ENCODE results near the gene ZNF460. TPM values are rescaled to one million over a fixed set of nuclear protein-coding genes. Genes with fewer than 3 reads are reported as not detected.

The ZNF460 gene
- total RNA-seq, 1 experiment from 2014 or later = 65.9 TPM

DNA sequence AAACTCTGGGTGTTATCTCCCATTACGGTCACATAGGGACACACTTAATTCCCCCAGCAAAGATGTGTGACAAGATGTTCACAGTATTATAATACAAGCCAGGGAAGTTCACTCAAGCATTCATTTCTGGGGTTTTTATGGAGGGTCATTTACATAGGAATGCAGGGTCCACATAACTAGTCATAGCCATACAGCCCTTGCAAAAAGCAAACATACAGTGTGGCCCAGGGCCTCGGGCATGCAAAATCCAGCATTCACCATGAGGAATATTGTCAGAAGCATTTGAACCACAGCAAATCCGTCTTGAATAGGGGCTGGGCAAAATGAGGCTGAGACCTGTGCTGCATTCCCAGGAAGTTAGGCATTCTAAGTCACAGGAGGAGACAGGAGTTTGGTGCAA is 13.0 kb upstream of the ZNF460 start:
- Histone ChIP-seq H3K23ac (ENCODE audit: insufficient read length, low read depth, low read length) (no peak overlapping the region), H4K91ac (ENCODE audit: insufficient read length, low read depth, low read length) (no peak overlapping the region), H3K14ac (ENCODE audit: insufficient read depth, low read length) (no peak overlapping the region), H4K20me1 (ENCODE audit: control insufficient read depth, insufficient read depth, insufficient read length) (no peaks in the 10 kb centered on the region), H3K4me2 (ENCODE audit: insufficient read depth, insufficient read length, low read length) (no peak overlapping the region), H2AK5ac (ENCODE audit: insufficient read length, low read length) (no peak overlapping the region), H3K79me2 (ENCODE audit: insufficient read depth, low read length) (no peaks in the 10 kb centered on the region; the same call in 1 of the 2 replicates), H3K27ac (ENCODE audit: insufficient read length, low read depth, low read length) (no peak overlapping the region), H3K27me3 (ENCODE audit: insufficient read depth, low read length) (no peaks in the 10 kb centered on the region), H3K4ac (ENCODE audit: low read depth, low read length) (no peak overlapping the region), H2AFZ (ENCODE audit: low read length) (no peak overlapping the region), H2BK12ac (ENCODE audit: insufficient read length, low read depth, low read length) (no peak overlapping the region), H2BK15ac (ENCODE audit: low read depth, low read length) (no peak overlapping the region), H2BK20ac (ENCODE audit: low read depth, low read length, poor library complexity, severe bottlenecking) (no peak overlapping the region), H2BK5ac (ENCODE audit: insufficient read length, low read length) (no peak overlapping the region), H4K5ac (ENCODE audit: insufficient read length, low read depth, low read length) (no peak overlapping the region), H3T11ph (ENCODE audit: low read length) (no peak overlapping the region), H3K18ac (ENCODE audit: insufficient read length, low read depth, low read length) (no peak overlapping the region), H3K79me1 (ENCODE audit: insufficient read depth, low read depth, low read length, poor library complexity, severe bottlenecking) (no peaks in the 10 kb centered on the region), H3K56ac (ENCODE audit: insufficient read length, low read depth, low read length) (no peak overlapping the region), H3K9ac (ENCODE audit: extremely low read depth, insufficient read length, low read length) (no peak overlapping the region), H3K23me2 (ENCODE audit: insufficient read length, low read depth, low read length, poor library complexity, severe bottlenecking) (no peaks in the 10 kb centered on the region), H4K8ac (replicated peaks; ENCODE audit: insufficient read length, low read depth, low read length) (no peak overlapping the region), H3K9me3 (ENCODE audit: control insufficient read depth, low read depth, low read length) (no peaks in the 10 kb centered on the region), H3K4me1 (ENCODE audit: insufficient read depth, low read length) (peaks cover 8% of the 10 kb centered on the region; the same call in 1 of the 2 replicates), H2BK120ac (ENCODE audit: low read depth, low read length, poor library complexity, severe bottlenecking) (no peak overlapping the region)
- H3K27me3 Mint-ChIP-seq (ENCODE audit: low read depth) = no peaks in the 10 kb centered on the region; the same call in 1 of the 2 replicates
- H3K4me3 Mint-ChIP-seq = no peak overlapping the region
- H3K36me3 Mint-ChIP-seq (ENCODE audit: insufficient read depth in 1 of 3, low read depth in 3 of 3) = no peaks in the 10 kb centered on the region; a peak in 1 of 7 replicates
- no peak for DNase-seq
- H3K4me1 Mint-ChIP-seq = peaks cover 23% of the 10 kb centered on the region in 2 experiments
- peak overlapping the region in 1 of 3 experiments; percentile 45; a peak in 1 of 7 replicates for H3K27ac Mint-ChIP-seq
- WGBS (ENCODE audit: extremely low coverage, insufficient read length, low lambda C conversion rate) = no CpG with 5 or more reads among the region's 3 CpGs
- H3K9me3 Mint-ChIP-seq = no peaks in the 10 kb centered on the region
- TF ChIP-seq, protein P1, sequence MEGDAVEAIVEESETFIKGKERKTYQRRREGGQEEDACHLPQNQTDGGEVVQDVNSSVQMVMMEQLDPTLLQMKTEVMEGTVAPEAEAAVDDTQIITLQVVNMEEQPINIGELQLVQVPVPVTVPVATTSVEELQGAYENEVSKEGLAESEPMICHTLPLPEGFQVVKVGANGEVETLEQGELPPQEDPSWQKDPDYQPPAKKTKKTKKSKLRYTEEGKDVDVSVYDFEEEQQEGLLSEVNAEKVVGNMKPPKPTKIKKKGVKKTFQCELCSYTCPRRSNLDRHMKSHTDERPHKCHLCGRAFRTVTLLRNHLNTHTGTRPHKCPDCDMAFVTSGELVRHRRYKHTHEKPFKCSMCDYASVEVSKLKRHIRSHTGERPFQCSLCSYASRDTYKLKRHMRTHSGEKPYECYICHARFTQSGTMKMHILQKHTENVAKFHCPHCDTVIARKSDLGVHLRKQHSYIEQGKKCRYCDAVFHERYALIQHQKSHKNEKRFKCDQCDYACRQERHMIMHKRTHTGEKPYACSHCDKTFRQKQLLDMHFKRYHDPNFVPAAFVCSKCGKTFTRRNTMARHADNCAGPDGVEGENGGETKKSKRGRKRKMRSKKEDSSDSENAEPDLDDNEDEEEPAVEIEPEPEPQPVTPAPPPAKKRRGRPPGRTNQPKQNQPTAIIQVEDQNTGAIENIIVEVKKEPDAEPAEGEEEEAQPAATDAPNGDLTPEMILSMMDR (conservative IDR thresholded peaks at IDR 0.05) = no peak
